ENCODE data around the gene UAP1L1. TPM values are rescaled to one million over a fixed set of nuclear protein-coding genes. Genes with fewer than 3 reads are reported as not detected.

Gene UAP1L1
- total and polyA plus RNA-seq, 9 of the 15 experiments (the other 6 are each of a cell fraction or from before 2014, with no cell fraction given) = 0.20 to 8.6 (median 3.7) TPM

- TF ChIP-seq, protein P1, sequence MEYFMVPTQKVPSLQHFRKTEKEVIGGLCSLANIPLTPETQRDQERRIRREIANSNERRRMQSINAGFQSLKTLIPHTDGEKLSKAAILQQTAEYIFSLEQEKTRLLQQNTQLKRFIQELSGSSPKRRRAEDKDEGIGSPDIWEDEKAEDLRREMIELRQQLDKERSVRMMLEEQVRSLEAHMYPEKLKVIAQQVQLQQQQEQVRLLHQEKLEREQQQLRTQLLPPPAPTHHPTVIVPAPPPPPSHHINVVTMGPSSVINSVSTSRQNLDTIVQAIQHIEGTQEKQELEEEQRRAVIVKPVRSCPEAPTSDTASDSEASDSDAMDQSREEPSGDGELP (CRISPR knock-in tag; IDR thresholded peaks at IDR 0.05; ENCODE audit: borderline replicate concordance) = peak; percentile 63; the same call in 1 of the 2 replicates
- TF ChIP-seq, protein P2, sequence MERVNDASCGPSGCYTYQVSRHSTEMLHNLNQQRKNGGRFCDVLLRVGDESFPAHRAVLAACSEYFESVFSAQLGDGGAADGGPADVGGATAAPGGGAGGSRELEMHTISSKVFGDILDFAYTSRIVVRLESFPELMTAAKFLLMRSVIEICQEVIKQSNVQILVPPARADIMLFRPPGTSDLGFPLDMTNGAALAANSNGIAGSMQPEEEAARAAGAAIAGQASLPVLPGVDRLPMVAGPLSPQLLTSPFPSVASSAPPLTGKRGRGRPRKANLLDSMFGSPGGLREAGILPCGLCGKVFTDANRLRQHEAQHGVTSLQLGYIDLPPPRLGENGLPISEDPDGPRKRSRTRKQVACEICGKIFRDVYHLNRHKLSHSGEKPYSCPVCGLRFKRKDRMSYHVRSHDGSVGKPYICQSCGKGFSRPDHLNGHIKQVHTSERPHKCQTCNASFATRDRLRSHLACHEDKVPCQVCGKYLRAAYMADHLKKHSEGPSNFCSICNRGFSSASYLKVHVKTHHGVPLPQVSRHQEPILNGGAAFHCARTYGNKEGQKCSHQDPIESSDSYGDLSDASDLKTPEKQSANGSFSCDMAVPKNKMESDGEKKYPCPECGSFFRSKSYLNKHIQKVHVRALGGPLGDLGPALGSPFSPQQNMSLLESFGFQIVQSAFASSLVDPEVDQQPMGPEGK (CRISPR knock-in tag; IDR thresholded peaks at IDR 0.05; ENCODE audit: borderline replicate concordance) = no peak
- TF ChIP-seq, protein P3, sequence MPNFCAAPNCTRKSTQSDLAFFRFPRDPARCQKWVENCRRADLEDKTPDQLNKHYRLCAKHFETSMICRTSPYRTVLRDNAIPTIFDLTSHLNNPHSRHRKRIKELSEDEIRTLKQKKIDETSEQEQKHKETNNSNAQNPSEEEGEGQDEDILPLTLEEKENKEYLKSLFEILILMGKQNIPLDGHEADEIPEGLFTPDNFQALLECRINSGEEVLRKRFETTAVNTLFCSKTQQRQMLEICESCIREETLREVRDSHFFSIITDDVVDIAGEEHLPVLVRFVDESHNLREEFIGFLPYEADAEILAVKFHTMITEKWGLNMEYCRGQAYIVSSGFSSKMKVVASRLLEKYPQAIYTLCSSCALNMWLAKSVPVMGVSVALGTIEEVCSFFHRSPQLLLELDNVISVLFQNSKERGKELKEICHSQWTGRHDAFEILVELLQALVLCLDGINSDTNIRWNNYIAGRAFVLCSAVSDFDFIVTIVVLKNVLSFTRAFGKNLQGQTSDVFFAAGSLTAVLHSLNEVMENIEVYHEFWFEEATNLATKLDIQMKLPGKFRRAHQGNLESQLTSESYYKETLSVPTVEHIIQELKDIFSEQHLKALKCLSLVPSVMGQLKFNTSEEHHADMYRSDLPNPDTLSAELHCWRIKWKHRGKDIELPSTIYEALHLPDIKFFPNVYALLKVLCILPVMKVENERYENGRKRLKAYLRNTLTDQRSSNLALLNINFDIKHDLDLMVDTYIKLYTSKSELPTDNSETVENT (CRISPR knock-in tag; IDR thresholded peaks at IDR 0.05) = peak; percentile 71
- no peak for TF ChIP-seq ZNF324 (CRISPR knock-in tag; IDR thresholded peaks at IDR 0.05)
- TF ChIP-seq RBFOX2 (IDR thresholded peaks at IDR 0.05; ENCODE audit: low read depth, low read length) = peak; percentile 90
- peak in 1 of 2 experiments; percentile 79; a peak in 3 of 4 replicates for TF ChIP-seq MAZ (CRISPR knock-in tag; conservative IDR thresholded peaks at IDR 0.05 in 1 of 2, IDR thresholded peaks at IDR 0.05 in 1 of 2)
- TF ChIP-seq SP2 (IDR thresholded peaks at IDR 0.05; ENCODE audit: extremely low read depth, low read depth, low read length, poor library complexity, severe bottlenecking) = no peak
- TF ChIP-seq, protein P4, sequence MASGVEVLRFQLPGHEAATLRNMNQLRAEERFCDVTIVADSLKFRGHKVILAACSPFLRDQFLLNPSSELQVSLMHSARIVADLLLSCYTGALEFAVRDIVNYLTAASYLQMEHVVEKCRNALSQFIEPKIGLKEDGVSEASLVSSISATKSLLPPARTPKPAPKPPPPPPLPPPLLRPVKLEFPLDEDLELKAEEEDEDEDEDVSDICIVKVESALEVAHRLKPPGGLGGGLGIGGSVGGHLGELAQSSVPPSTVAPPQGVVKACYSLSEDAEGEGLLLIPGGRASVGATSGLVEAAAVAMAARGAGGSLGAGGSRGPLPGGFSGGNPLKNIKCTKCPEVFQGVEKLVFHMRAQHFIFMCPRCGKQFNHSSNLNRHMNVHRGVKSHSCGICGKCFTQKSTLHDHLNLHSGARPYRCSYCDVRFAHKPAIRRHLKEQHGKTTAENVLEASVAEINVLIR (CRISPR knock-in tag; IDR thresholded peaks at IDR 0.05) = no peak
- TF ChIP-seq SRF (CRISPR knock-in tag; IDR thresholded peaks at IDR 0.05) = no peak
- TF ChIP-seq HCFC1 (IDR thresholded peaks at IDR 0.05; ENCODE audit: low read depth, low read length) = peak; percentile 64
- no peak for TF ChIP-seq SAP30 (IDR thresholded peaks at IDR 0.05; ENCODE audit: borderline replicate concordance, insufficient read depth, low read depth, low read length, poor library complexity, severe bottlenecking)
- no peak for TF ChIP-seq ZFP1 (CRISPR knock-in tag; IDR thresholded peaks at IDR 0.05)
- no peak for TF ChIP-seq CBFB (CRISPR knock-in tag; IDR thresholded peaks at IDR 0.05)
- no peak for TF ChIP-seq HNRNPUL1 (IDR thresholded peaks at IDR 0.05; ENCODE audit: low read length)
- TF ChIP-seq ZNF263 (CRISPR knock-in tag; IDR thresholded peaks at IDR 0.05; ENCODE audit: borderline replicate concordance) = peak; percentile 66; the same call in 1 of the 2 replicates
- no peak for TF ChIP-seq ZBED1 (IDR thresholded peaks at IDR 0.05)
- TF ChIP-seq C11orf30 (IDR thresholded peaks at IDR 0.05; ENCODE audit: low read depth) = peak; percentile 75
- TF ChIP-seq KAT2B (IDR thresholded peaks at IDR 0.05; ENCODE audit: low read depth, low read length) = no peak
- TF ChIP-seq HNRNPLL (IDR thresholded peaks at IDR 0.05; ENCODE audit: low read depth, low read length, poor library complexity, severe bottlenecking) = peak; percentile 100
- TF ChIP-seq ZNF431 (CRISPR knock-in tag; IDR thresholded peaks at IDR 0.05) = 0 out of 2 replicates have a peak, but pooled peaks have one; percentile 37
These were observed 52.3 kb downstream of the UAP1L1 start (continued) for GRCh38 chr9:137129456-137130175.

Data from K562 (cell line).